ENCODE measurements around the gene FOXN3. TPM values are rescaled to one million over a fixed set of nuclear protein-coding genes. Genes with fewer than 3 reads are reported as not detected.
A peak's percentile ranks its signal among the peaks of the same experiment; 100 is the strongest.

Gene FOXN3
- polyA plus RNA-seq, 3 donors, result 38.7 to 57.4 (median 42.0) TPM

GRCh38 chr14:89171628-89172027, 245.4 kb downstream of the FOXN3 start:
- H3K9ac ChIP-seq (ENCODE audit: insufficient read depth, low read length, poor library complexity, severe bottlenecking), result no peak overlapping the region
- no peaks in the 10 kb centered on the region for H4K20me1 ChIP-seq (ENCODE audit: insufficient read depth, low read length)
- intact Hi-C loops (cut with micrococcal nuclease), result loop anchor here in 1 of 2 donors (10.0 kb wide), 1 partner anchor 743 kb away; no protein-coding TSS in a partner anchor
- peaks cover 8 to 15% of the 10 kb centered on the region in 2 donors for H3K4me1 ChIP-seq (ENCODE audit: control insufficient read depth in 1 of 2, insufficient read depth in 2 of 2, low read length in 2 of 2)
- H3K79me2 ChIP-seq (ENCODE audit: insufficient read depth, low read length), result no peaks in the 10 kb centered on the region
- H2AFZ ChIP-seq (ENCODE audit: insufficient read depth, low read depth, low read length, poor library complexity, severe bottlenecking), result no peak overlapping the region
- no peak overlapping the region for H3K27ac Mint-ChIP-seq
- peaks cover 55 to 67% of the 10 kb centered on the region in 2 donors for H3K36me3 Mint-ChIP-seq
- H3K9me3 ChIP-seq (replicated peaks in 1 of 2; ENCODE audit: control insufficient read depth in 1 of 2, insufficient read depth in 1 of 2, low read length in 2 of 2), result peaks cover 7 to 11% of the 10 kb centered on the region in 2 donors
- no peak overlapping the region for H3K27ac ChIP-seq (ENCODE audit: low read depth in 1 of 2, low read length in 2 of 2)
- H3K4me2 ChIP-seq (replicated peaks; ENCODE audit: extremely low read depth, low read length, poor library complexity, severe bottlenecking), result no peak overlapping the region
- no peaks in the 10 kb centered on the region for H3K27me3 Mint-ChIP-seq (ENCODE audit: low read depth in 3 of 3)
- peaks cover 14% of the 10 kb centered on the region for H3K4me1 Mint-ChIP-seq
- H3K9me3 Mint-ChIP-seq, result peaks cover 5 to 18% (median 11%) of the 10 kb centered on the region in 7 donors
- H3K4me3 ChIP-seq (replicated peaks in 1 of 3; ENCODE audit: low read depth in 2 of 3, low read length in 3 of 3), result no peak overlapping the region
- DNase-seq, result no peak
- H3K36me3 ChIP-seq (replicated peaks in 1 of 2; ENCODE audit: control insufficient read depth in 1 of 2, insufficient read depth in 2 of 2, low read length in 2 of 2), result peaks cover 22 to 58% of the 10 kb centered on the region in 2 donors
- H3K4me3 Mint-ChIP-seq, result no peak overlapping the region
- no peaks in the 10 kb centered on the region for H3K27me3 ChIP-seq (ENCODE audit: control insufficient read depth in 2 of 2, insufficient read depth in 2 of 2, low read length in 2 of 2)
- no peak for TF ChIP-seq CTCF (IDR thresholded peaks at IDR 0.05)

GRCh38 chr14:89171168-89171567, 245.9 kb downstream of the FOXN3 start:
- intact Hi-C loops (cut with micrococcal nuclease), result loop anchor here in 1 of 2 donors (10.0 kb wide), 1 partner anchor 744 kb away; no protein-coding TSS in a partner anchor
- WGBS (ENCODE audit: insufficient coverage), result no CpG with 5 or more reads among the region's 2 CpGs
- Histone ChIP-seq H3K4me1 (ENCODE audit: control insufficient read depth in 1 of 2, insufficient read depth in 2 of 2, low read length in 2 of 2) (peaks cover 12 to 19% of the 10 kb centered on the region in 2 donors), H3K79me2 (ENCODE audit: insufficient read depth, low read length) (no peaks in the 10 kb centered on the region), H3K9me3 (replicated peaks in 1 of 2; ENCODE audit: control insufficient read depth in 1 of 2, insufficient read depth in 1 of 2, low read length in 2 of 2) (peaks cover 7 to 11% of the 10 kb centered on the region in 2 donors), H3K27me3 (ENCODE audit: control insufficient read depth in 2 of 2, insufficient read depth in 2 of 2, low read length in 2 of 2) (no peaks in the 10 kb centered on the region), H2AFZ (ENCODE audit: insufficient read depth, low read depth, low read length, poor library complexity, severe bottlenecking) (no peak overlapping the region), H4K20me1 (ENCODE audit: insufficient read depth, low read length) (no peaks in the 10 kb centered on the region), H3K36me3 (replicated peaks in 1 of 2; ENCODE audit: control insufficient read depth in 1 of 2, insufficient read depth in 2 of 2, low read length in 2 of 2) (peaks cover 22 to 53% of the 10 kb centered on the region in 2 donors), H3K4me3 (replicated peaks in 1 of 3; ENCODE audit: low read depth in 2 of 3, low read length in 3 of 3) (no peak overlapping the region), H3K9ac (ENCODE audit: insufficient read depth, low read length, poor library complexity, severe bottlenecking) (no peak overlapping the region), H3K4me2 (replicated peaks; ENCODE audit: extremely low read depth, low read length, poor library complexity, severe bottlenecking) (no peak overlapping the region), H3K27ac (ENCODE audit: low read depth in 1 of 2, low read length in 2 of 2) (no peak overlapping the region)
- TF ChIP-seq CTCF (IDR thresholded peaks at IDR 0.05), result no peak
- no peak for DNase-seq
- H3K4me1 Mint-ChIP-seq, result peaks cover 19% of the 10 kb centered on the region
- no peak overlapping the region for H3K4me3 Mint-ChIP-seq
- H3K27ac Mint-ChIP-seq, result peak overlapping the region in 1 of 7 donors; percentile 5
- no peaks in the 10 kb centered on the region for H3K27me3 Mint-ChIP-seq (ENCODE audit: low read depth in 3 of 3)
- peaks cover 5 to 18% (median 11%) of the 10 kb centered on the region in 7 donors for H3K9me3 Mint-ChIP-seq
- peaks cover 50 to 62% of the 10 kb centered on the region in 2 donors for H3K36me3 Mint-ChIP-seq

Measured in CD14-positive monocyte (primary cell).